Liver (tissue), 3 donors: ENCODE data around the gene FMN2.

Source experiments
- FOXA2 ChIP-seq: IDR thresholded peaks from 2 replicates; pipeline ENCODE4 v1.6.1; 2016; ENCODE audit warnings: antibody characterized with exemption
- RAD21 ChIP-seq, 2 donors: IDR thresholded peaks; 2 replicates each; pipeline ENCODE4 v1.6.1; 2016; ENCODE audit warnings: antibody characterized with exemption in 2 of 2, mild to moderate bottlenecking in 2 of 2
- YY1 ChIP-seq: IDR thresholded peaks from 2 replicates; pipeline ENCODE4 v1.6.1; 2016; ENCODE audit warnings: antibody characterized with exemption, mild to moderate bottlenecking
- TF ChIP-seq, protein P1 (sequence below): fragments of 150-350 bp; IDR thresholded peaks from 2 replicates; pipeline ENCODE4 v1.5.1; 2017; ENCODE audit warnings: improper control_type of control experiment, low read depth, low read length; ENCODE audit not compliant: missing input control
- TF ChIP-seq, protein P2 (sequence below): IDR thresholded peaks from 2 replicates; pipeline ENCODE4 v1.6.1; 2016; ENCODE audit warnings: antibody characterized with exemption
- TF ChIP-seq, protein P3 (sequence below): IDR thresholded peaks from 2 replicates; pipeline ENCODE4 v1.6.1; 2016; ENCODE audit warnings: antibody characterized with exemption, mild to moderate bottlenecking
- donor health status: healthy.
- donor health status: healthy.

DNA sequence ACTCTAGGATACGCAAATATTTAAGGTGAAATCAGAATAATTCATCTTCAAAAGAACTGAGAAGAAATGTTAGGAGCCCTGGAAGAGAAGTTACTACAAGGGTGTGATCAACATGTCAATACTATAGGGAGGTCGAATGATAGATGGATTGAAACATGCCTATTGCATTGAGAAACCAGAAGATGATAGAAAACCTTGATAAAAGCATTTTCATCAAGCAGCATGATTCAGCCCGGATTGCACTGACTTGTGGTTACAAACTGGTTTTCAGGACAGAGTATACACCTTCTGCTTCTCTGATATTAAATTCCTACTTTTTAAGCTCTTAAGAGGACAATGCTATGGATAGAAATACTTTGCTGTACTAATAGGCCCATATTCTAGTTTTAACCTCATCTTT lies 164.2 kb downstream of the FMN2 start:
- TF ChIP-seq RAD21 (IDR thresholded peaks at IDR 0.05), result no peak
- TF ChIP-seq, protein P1, sequence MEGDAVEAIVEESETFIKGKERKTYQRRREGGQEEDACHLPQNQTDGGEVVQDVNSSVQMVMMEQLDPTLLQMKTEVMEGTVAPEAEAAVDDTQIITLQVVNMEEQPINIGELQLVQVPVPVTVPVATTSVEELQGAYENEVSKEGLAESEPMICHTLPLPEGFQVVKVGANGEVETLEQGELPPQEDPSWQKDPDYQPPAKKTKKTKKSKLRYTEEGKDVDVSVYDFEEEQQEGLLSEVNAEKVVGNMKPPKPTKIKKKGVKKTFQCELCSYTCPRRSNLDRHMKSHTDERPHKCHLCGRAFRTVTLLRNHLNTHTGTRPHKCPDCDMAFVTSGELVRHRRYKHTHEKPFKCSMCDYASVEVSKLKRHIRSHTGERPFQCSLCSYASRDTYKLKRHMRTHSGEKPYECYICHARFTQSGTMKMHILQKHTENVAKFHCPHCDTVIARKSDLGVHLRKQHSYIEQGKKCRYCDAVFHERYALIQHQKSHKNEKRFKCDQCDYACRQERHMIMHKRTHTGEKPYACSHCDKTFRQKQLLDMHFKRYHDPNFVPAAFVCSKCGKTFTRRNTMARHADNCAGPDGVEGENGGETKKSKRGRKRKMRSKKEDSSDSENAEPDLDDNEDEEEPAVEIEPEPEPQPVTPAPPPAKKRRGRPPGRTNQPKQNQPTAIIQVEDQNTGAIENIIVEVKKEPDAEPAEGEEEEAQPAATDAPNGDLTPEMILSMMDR, result no peak
- TF ChIP-seq, protein P2, sequence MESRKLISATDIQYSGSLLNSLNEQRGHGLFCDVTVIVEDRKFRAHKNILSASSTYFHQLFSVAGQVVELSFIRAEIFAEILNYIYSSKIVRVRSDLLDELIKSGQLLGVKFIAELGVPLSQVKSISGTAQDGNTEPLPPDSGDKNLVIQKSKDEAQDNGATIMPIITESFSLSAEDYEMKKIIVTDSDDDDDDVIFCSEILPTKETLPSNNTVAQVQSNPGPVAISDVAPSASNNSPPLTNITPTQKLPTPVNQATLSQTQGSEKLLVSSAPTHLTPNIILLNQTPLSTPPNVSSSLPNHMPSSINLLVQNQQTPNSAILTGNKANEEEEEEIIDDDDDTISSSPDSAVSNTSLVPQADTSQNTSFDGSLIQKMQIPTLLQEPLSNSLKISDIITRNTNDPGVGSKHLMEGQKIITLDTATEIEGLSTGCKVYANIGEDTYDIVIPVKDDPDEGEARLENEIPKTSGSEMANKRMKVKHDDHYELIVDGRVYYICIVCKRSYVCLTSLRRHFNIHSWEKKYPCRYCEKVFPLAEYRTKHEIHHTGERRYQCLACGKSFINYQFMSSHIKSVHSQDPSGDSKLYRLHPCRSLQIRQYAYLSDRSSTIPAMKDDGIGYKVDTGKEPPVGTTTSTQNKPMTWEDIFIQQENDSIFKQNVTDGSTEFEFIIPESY, result no peak
- TF ChIP-seq, protein P3, sequence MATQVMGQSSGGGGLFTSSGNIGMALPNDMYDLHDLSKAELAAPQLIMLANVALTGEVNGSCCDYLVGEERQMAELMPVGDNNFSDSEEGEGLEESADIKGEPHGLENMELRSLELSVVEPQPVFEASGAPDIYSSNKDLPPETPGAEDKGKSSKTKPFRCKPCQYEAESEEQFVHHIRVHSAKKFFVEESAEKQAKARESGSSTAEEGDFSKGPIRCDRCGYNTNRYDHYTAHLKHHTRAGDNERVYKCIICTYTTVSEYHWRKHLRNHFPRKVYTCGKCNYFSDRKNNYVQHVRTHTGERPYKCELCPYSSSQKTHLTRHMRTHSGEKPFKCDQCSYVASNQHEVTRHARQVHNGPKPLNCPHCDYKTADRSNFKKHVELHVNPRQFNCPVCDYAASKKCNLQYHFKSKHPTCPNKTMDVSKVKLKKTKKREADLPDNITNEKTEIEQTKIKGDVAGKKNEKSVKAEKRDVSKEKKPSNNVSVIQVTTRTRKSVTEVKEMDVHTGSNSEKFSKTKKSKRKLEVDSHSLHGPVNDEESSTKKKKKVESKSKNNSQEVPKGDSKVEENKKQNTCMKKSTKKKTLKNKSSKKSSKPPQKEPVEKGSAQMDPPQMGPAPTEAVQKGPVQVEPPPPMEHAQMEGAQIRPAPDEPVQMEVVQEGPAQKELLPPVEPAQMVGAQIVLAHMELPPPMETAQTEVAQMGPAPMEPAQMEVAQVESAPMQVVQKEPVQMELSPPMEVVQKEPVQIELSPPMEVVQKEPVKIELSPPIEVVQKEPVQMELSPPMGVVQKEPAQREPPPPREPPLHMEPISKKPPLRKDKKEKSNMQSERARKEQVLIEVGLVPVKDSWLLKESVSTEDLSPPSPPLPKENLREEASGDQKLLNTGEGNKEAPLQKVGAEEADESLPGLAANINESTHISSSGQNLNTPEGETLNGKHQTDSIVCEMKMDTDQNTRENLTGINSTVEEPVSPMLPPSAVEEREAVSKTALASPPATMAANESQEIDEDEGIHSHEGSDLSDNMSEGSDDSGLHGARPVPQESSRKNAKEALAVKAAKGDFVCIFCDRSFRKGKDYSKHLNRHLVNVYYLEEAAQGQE, result no peak
- TF ChIP-seq YY1, result no peak
- TF ChIP-seq FOXA2, result no peak
